Stimulated activated CD4-positive, alpha-beta T cell treated with anti-CD3 and anti-CD28 coated beads, TNF-alpha, amount 100 ng/mL, for 24 hours (primary cell): ENCODE data around the gene RAB22A.
A peak's percentile ranks its signal among the peaks of the same experiment; 100 is the strongest.

Experiments used
- DNase-seq, 3 experiments: peaks; one replicate each; pipeline ENCODE4 v3.0.0-alpha.2; 2020; ENCODE audit warnings: low read depth in 3 of 3

The RAB22A gene

DNA sequence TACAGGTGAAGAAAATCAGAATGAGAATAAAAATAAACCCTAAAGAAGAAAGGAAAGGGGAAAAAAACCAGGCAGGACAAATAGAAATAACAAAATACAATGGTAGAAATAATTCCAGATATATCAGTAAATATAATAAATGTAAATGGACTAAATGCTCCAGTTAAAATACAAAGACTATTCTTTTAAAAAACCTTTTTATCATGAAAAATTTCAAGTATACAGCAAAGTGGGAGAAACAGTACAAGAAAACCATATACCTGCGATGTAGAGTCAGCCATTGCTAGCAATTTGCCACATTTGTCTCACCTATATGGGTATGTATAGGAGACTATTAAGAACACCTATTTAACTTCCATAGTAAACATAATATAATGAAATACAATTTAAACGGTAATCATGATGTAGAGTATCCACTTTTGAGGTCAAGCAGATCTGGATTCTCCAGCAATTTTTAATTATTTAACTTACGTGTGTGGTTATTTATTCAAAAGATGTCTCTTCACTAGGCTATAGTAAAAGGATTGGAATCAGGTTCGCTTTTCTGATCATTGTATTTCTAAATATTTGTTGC lies 78.6 kb downstream of the RAB22A start:
- DNase-seq: no peak

DNA sequence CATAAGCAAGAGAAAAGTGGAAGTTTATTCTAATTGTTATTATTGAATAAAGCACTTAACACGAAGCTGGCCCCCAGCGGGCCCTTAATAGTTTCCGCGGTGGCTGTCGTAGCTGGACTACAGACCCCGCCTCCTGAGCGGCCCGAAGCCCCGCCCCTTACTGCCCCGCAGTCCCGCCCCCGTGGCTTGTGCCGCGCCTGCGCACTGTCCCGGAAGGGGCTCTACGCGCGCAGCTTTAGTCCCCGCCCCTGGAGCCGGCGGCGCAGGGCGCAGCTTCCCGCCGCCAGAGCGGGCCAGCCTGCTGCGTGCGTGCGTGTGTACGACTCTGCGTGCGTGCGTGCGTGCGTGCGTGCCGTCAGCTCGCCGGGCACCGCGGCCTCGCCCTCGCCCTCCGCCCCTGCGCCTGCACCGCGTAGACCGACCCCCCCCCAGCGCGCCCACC lies 79.4 kb downstream of the RAB22A start, which contains the start of gene VAPB:
VAPB (plus strand) TSS at position 348 of the 442 bp plus-strand sequence. CDS start 231 bp downstream, outside the sequence.
- DNase-seq: peak; percentile 92 to 95 (median 93)

DNA sequence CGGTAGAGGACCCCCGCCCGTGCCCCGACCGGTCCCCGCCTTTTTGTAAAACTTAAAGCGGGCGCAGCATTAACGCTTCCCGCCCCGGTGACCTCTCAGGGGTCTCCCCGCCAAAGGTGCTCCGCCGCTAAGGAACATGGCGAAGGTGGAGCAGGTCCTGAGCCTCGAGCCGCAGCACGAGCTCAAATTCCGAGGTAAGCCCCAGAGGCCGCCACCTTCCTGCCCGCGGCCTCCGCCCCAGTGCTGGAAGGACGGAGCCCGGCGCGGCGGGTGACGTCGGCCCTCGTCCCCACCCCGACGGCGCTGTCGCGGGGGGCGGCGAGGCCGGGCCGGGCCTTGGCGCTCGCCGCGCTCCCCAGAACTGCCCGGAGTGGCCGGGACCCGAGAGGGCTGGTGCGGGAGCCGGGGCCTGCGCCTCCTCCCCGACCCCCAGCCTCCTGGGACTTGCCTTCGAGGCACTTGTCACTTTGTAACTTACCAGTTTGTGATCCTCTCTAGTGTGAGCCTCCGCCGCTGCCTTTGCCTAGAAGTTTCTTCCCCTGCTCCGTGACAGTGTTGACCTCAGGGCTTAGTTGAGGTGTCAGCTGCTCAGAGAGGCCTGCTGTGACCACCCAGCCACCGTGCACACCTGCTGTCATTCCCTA lies 79.9 kb downstream of the RAB22A start:
- peak in 1 of 3 experiments; percentile 16 for DNase-seq

DNA sequence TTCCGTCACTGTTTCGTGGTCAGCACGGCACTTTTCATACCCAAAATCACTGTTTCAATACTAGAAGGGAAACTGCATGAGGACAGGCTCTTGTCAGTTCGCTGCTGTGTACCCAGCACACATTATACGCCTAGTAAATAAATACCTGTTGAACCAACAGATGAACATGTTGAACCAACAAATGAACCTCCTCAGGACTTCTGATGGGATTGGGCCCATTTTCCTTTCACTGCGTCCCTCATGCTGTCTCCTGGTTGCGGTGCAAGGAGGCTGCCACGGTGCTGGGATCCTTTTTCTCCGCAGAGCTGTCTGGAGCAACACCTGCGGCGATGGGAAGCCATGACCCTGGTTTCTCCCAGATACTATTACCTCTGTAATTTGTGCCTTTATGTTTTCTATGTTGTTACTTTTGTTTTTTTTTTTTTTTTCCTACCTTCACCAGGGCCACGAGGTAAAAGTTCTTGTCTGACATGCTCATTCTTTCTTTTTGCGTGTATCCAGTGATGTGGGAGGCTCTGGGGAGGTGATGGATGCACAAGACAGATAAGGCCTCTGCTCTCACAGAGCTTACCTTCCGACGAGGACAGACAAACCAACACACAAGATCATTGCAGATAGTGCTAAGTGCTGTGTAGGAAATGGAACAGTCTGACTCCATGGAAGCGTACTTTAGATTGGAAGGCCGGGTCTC lies 80.6 kb downstream of the RAB22A start:
- no peak for DNase-seq

DNA sequence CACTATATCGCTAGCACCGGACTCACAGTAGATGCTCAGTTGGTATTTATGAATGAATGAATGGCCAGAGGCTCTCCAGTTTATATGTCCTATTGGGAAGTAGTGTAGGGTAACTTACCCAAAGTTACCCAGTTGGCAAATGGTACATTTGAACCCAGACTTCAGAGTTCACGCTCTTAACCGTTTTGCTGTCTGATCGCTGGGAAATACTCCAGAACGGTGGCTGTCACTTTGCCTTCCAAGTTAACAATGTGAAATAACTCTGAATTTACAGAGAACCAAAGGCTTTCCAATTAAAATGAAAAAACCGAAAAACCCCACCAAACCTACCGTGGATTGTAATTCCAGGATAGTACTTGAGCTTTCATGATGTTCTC lies 81.1 kb downstream of the RAB22A start:
- DNase-seq: no peak

DNA sequence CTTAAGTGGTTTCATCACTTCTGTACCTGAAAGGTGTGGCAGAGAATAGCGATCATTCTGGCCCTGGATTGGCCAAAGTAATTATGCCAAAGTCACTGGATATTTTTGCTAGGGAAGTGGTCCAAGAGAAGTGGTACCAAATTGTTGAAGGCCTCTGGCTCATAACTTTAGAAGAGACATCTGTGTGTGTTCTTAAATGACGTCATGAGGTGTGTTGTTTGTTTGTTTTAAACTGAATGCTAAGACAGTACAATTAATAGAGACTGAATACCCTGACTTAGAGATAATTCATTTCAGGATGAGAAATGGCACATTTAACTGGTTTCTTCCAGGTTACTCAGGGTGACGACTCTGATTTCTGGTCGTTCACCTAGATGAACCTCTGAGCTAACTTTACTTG lies 82.8 kb downstream of the RAB22A start:
- DNase-seq: no peak

DNA sequence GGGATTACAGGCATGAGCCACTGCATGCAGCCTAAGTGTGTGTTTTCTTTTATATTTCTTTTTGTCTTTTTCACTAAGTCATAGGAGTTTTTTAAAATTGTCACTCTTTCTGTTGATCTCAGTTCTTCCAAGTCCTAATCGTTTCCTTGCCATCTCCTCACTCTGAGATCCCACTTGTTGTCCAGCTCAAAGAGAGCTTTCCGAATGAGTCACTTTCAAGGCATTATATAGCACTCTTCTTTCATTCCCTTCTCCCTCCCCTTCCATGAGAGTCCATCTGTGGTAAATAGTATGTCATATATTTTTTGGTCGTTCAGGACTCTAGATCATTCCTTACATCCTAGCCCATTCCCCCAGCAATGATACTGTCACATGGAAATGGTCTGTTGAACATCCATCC lies 83.8 kb downstream of the RAB22A start:
- no peak for DNase-seq

DNA sequence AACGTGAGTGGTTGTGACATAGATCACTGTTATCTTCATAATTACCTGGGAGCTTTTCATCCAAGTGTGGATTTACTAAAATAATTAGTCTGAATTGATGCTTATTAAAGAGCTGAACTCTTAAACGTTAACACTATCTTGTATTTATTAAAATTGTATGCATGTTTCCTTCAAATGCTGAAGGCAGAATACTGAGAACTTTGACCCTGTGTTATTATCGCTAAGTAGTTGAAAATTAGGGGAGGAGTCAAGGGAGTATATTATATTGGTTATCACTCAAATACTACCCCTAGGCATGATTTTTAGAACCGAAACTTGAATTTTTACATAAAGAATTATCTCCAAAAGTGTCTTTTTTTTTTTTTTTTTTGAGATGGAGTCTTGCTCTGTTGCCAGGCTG lies 85.3 kb downstream of the RAB22A start:
- no peak for DNase-seq

DNA sequence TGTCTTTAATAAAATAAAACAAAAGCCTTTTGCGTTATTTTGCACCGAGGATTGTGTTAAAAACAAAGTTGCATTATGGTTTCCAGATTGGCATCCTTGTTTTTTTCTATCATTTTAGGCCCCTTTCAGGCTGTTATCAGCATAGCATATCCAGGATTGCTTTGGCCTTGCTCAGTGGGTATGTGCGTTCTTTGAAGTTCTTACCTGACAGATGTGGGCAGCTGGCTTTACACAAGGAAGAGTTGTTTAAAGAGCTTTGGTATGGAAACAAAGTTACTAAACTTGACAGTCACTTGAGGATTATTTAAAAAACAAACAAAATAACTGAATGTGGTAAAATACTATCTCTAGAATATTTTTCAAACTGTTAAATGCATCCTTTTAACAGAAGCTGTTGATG lies 86.1 kb downstream of the RAB22A start:
- DNase-seq: no peak

DNA sequence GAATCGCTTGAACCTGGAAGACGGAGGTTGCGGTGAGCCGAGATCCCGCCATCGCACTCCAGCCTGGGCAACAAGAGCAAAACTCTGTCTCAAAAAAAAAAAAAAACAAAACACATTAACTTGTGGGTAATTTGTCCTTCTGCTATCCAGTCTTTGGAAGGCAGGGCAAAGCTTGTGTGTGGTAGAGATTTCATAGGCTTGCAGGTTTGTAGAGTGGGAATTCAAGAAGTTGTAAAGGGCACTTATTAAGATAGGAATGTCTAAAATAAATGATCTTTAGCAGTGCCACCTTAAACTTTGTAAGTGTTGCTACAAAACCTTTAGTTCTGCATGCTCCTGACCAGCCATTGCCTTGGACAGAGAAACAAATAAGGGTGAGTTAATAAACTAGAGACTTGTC lies 87.9 kb downstream of the RAB22A start:
- DNase-seq: no peak

DNA sequence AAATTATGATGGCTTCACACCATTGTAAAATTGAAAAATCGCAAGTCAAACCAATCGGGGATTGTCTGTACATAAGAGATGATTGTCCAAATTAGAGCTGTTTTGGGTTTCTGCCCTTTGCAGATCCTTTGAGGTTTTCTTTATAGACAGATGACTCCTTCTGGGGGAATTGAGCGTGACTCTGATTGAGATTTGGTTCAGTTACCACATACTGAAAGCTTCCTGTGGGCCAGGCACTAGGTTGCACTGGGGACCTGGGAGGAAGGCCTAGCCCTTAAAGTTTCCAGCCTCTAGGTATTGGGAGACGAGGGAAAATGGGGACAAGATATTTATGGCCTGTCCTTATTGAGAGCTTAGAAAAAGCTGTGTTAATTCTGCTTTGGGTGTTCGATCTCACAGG lies 88.7 kb downstream of the RAB22A start:
- no peak for DNase-seq

DNA sequence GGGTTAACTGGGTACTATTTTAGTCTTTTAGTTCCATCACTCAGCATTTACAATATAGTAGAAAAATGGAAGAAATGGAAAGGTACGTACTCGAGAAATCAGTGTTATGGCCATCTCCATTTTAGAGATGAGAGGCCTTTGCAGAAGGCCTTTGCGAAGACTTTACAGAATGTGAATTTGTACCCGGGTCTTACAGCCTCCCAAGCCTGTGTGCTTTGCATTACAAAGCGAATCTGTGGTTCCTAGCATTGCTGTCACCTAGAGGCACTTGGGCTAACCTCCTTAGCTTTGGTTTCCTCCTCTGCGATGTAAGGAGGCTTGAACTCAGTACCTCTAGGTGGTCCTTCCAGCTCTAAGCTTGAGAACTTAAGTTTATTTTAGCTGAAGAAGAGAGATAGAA lies 90.4 kb downstream of the RAB22A start:
- DNase-seq: no peak

DNA sequence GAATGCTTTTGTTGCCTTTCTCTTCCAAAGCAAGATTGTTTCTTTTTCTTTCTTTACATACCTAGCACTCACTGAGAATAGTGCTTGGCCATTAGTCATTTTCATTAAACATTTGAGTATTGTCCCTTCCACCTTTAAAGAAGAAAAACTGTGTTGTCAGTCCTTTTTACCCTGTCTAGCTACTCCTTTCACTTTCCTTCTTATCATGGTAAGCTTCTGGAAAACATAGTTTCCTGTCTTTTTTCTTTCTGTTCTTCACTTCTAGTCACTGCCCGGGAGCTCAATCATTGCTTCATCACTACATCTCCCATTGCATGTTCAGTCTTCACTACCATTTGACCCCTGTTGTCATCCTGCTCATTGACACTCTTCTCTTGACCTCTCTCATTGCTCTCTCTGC lies 91.6 kb downstream of the RAB22A start:
- no peak for DNase-seq

DNA sequence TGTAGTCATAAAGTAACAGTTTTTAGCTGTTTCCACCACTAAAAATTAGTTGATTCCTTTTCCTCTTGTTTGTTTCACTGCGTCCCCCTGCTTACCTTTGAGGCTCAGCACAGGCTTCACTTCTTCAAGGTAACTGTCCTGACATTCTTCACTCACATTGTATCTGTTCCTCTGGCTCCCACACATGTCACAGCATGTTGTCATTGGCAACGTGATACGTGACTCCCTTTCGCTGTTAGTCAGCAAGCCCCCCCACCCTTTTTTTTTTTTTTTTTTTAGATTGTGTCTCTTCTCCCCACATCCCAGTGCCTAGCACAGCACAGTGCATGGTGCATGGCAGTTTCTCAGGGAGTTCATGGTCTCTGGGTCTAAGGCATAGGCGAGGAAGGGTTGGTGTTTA lies 92.8 kb downstream of the RAB22A start:
- no peak for DNase-seq

DNA sequence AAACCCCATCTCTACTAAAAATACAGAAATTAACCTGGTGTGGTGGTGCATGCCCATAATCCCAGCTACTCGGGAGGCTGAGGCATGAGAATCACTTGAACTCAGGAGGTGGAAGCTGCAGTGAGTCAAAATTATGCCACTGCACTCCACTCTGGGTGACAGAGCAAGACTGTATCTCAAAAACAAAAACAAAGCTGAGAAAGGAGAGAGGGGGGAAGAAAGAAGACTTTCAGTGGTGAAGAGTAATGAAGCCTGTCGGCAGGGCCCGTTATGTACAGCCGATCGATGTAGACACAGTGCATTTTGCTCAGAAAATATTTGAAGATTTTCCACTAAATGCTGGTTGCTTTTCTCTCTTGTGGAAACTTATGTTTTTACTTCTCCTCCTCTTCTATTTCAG lies 93.3 kb downstream of the RAB22A start:
- no peak for DNase-seq

DNA sequence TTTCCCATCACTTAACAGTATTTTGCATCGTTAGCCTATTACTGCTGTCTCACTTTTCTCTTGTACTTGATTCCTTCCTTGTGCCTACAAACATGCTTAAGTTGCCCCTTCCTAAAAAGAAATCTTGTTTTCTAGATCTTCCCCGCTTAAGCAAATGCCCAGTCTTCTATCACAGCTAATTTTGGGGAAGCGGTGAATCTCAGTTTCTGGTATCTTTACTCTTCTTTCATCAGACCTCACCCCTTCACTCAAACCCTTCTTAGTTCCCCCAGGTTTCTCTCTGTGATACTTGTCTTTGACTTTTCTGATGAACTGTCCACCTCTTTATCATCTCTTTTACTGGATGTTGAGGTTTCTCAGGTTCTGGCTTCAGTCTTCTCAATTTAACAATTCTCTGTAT lies 93.8 kb downstream of the RAB22A start:
- DNase-seq: no peak

DNA sequence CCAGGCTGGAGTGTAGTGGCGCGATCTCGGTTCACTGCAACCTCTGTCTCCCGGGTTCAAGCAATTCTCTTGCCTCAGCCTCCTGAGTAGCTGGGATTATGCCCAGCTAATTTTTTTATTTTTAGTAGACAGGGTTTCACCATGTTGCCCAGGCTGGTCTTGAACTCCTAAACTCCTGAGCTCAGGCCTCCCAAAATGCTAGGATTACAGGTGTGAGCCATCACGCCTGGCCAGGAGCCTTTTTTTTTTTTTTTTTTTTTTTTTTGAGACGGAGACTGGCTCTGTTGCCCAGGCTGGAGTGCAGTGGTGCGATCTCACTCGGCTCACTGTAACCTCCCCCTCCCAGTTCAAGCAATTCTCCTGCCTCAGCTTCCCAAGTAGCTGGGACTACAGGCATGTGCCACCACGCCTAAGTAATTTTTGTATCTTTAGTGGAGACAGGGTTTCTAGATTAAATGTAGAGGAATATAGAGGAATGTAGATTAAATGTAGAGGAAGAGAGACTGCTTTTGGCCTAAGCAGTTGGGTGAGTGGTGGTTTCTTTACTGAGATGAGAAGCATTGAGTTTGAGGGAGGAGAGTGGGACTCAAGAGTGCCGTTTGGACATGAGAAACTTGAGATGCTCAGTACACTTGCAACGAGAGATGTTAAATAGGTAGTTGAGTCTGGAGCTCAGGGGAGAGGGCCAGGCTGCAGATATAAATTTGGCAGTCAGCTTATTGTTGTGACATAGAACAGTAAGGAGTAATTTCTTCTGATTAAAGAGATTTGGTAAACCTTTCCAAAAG lies 96.2 kb downstream of the RAB22A start:
- DNase-seq: no peak

DNA sequence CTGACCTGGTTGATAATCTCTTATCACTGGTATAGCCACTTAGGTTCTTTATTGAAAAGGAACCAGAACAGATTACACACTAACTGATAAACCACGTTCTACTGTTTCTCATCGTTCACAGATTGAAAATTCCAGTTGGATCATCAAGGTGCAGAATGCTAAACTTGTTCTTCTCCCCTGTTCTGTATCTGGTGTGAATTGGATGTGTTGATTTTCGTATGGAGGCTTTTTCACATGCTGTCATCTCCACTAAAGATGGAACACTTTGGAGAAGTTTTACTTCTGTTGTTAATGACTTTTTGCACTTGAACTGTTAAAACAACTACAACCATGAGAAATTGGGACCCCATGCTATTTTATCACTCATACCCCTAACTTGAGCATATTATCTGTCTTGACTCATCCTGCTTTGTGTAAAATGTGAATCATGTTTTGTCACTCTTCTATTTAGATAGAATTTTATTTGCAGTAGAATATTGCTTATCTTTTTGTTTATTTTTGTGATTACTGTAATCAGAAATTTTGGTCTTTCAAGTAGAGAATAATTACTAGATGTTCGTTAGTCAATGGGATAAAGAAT lies 97.0 kb downstream of the RAB22A start:
- no peak for DNase-seq

DNA sequence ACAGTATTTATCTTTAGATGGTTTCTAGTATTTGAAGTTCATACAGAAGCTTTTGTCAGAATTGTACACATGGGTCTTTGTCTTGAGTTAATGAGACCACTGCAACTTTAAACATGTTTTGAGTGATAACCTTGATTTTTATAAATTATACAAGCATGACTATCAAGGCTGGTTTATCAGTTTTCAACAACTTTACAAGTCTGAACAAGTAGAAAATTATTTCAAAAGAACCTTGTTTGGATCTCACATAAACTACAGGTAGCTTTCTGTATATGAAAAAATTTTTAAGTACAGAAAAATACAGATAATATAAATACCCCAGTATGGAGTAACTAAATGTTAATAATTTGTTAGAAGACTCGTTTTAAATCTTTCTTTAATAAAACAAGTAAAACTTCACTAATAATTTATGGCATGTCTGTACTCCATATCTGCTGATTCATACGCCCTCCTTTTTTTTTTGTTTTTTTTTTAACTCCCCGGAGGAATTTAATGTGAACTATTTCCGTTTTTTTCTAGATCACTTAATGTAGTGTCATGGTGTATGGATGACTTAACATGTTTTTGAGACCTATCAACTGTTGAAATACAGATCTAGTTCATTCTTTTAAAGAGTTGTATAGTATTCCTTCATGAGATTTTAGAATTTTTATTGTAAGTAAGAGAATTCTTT lies 97.8 kb downstream of the RAB22A start:
- DNase-seq: no peak

DNA sequence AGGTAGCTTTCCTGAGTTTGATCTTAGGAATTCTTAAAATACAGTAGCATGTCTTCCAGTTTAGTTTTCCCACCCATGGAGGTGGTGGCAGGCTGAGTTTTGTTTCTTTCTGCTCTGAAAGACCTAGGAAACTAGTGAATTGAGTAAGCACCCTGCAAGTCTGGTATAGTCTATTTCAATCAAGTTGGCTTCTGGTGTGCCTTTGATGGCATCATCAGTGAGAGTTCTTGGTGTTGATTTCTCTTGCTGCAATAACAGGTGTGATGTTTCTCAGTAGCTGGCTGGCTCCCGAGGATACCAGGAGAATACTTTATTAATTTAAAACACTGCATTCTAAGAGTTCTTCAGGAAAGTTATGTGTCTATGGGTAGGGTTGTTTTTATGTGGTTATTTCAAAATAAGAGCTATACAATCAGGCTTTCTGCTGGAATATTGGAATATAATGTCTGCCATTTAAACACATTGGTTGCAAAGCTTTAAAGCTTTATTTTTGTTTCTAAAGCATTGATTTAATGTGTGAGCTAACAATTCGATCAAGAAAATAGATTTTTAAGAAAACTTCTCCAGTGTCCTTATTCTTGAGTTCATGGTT lies 98.5 kb downstream of the RAB22A start:
- DNase-seq: no peak

DNA sequence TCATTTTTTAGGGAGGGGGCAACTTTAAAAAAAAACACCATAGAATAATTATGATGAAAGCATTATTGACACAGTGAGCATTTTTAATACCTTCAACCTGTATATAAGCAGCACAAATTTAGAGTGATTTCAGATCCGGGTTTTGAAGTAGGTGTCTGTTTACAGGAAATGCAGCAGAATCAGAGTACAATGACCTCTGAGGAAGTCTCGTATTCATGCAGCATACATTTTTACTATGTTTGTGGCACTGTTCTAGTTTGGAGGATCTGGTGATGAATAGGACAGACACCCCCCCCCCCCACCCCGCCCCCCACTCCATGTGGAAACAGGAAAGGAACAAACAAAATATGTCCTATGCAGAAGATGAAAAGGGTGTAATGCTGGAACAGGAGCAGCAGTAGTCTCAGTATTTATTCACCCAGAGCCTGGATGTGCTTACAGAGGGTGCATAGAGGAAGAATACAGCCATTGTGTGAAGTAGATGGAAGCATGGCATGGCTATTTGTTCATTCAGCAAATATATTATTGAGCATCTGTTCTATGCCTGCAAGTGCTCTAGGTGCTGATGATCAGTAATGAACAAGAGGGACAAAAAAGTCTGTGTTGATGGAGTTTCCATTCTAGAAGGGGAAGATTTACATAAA lies 99.2 kb downstream of the RAB22A start:
- DNase-seq: no peak
